GM19328 (cell line): ENCODE data around the gene SERPINA1.
"Not testable (repeated sequence)": the region's sequence is repeated elsewhere in the genome, so short reads cannot be mapped to it uniquely, and the experiment has no call there.

Experiments used
- ATAC-seq: cut with Tn5 transposase; IDR thresholded peaks from one replicate; pipeline ENCODE4 v1.9.1; 2021; ENCODE audit warnings: mild to moderate bottlenecking, moderate library complexity; ENCODE audit not compliant: unreplicated experiment

Gene SERPINA1

GRCh38 chr14:94372021-94372605 lies 16.3 kb downstream of the SERPINA1 start:
- ATAC-seq, result no peak

GRCh38 chr14:94370524-94370910 lies 17.9 kb downstream of the SERPINA1 start:
- ATAC-seq, result no peak

GRCh38 chr14:94369766-94370523 lies 18.5 kb downstream of the SERPINA1 start:
- ATAC-seq, result not testable (repeated sequence)

GRCh38 chr14:94368956-94369355 lies 19.4 kb downstream of the SERPINA1 start:
- no peak for ATAC-seq

GRCh38 chr14:94368243-94368590 lies 20.2 kb downstream of the SERPINA1 start:
- no peak for ATAC-seq

GRCh38 chr14:94367347-94368242 lies 20.8 kb downstream of the SERPINA1 start:
- ATAC-seq, result no peak

GRCh38 chr14:94366146-94366915 lies 22.1 kb downstream of the SERPINA1 start, which contains the start of gene SERPINA2:
TSS of gene SERPINA2 (minus strand) at chr14:94366698.
- ATAC-seq, result no peak

- ATAC-seq, result no peak
Measured at GRCh38 chr14:94365624-94366023, 22.8 kb downstream of the SERPINA1 start.

- ATAC-seq, result no peak
Measured at GRCh38 chr14:94364964-94365363, 23.4 kb downstream of the SERPINA1 start.

GRCh38 chr14:94364037-94364436 lies 24.4 kb downstream of the SERPINA1 start:
- no peak for ATAC-seq

GRCh38 chr14:94363151-94363624 lies 25.2 kb downstream of the SERPINA1 start:
- no peak for ATAC-seq

GRCh38 chr14:94362614-94363133 lies 25.7 kb downstream of the SERPINA1 start:
- no peak for ATAC-seq

GRCh38 chr14:94361682-94362081 lies 26.7 kb downstream of the SERPINA1 start:
- ATAC-seq, result no peak

GRCh38 chr14:94360945-94361565 lies 27.3 kb downstream of the SERPINA1 start:
- no peak for ATAC-seq

GRCh38 chr14:94357166-94357565 lies 31.2 kb downstream of the SERPINA1 start:
- no peak for ATAC-seq

- ATAC-seq, result no peak
Measured at GRCh38 chr14:94356379-94357056, 31.9 kb downstream of the SERPINA1 start.

GRCh38 chr14:94355191-94355794 lies 33.1 kb downstream of the SERPINA1 start:
- ATAC-seq, result no peak

- no peak for ATAC-seq
Measured at GRCh38 chr14:94354638-94355185, 33.7 kb downstream of the SERPINA1 start.

- ATAC-seq, result not testable (repeated sequence)
Measured at GRCh38 chr14:94354190-94354589, 34.2 kb downstream of the SERPINA1 start.
